Effector CD8-positive, alpha-beta T cell (primary cell): ENCODE data around the gene CPED1.
"Not testable (repeated sequence)": the region's sequence is repeated elsewhere in the genome, so short reads cannot be mapped to it uniquely, and the experiment has no call there.

Experiments
- DNase-seq: peaks from one replicate; lab custom pipeline; 2025; lab: John Stamatoyannopoulos, UW

CPED1 gene

DNA sequence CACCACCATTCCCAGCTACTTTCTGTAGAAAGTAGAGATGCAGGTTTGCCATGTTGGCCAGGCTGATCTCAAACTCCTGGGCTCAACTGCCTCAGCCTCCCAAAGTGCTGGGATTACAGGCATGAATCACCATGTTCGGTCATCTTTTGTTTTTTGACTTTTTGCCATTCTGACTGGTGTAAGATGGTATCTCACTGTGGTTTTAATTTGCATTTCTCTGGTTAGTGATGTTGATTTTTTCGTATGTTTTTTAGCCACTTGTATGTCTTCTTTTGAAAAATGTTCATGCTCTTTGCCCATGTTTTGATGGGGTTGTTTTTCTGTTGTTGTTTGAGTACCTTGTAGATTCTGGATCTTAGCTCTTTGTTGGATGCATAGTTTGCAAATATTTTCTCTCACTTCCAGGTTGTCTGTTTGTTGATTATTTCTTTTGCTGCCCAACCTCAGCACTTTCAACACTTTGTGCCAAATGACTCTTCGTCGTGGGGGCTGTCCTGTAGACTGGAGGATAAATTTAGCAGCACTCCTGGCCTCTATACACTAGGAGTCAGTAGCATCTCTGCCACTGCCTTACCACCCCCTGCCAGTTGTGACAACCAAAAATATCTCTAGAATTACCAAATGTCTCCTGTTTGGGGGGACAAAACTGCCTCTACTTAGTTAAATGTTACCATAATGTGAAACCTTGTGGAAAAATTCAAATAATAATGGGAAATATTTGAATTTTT, 6.5 kb upstream of the CPED1 start:
- no peak for DNase-seq

GRCh38 chr7:120983592-120983991, 4.9 kb upstream of the CPED1 start:
- DNase-seq = not testable (repeated sequence)

DNA sequence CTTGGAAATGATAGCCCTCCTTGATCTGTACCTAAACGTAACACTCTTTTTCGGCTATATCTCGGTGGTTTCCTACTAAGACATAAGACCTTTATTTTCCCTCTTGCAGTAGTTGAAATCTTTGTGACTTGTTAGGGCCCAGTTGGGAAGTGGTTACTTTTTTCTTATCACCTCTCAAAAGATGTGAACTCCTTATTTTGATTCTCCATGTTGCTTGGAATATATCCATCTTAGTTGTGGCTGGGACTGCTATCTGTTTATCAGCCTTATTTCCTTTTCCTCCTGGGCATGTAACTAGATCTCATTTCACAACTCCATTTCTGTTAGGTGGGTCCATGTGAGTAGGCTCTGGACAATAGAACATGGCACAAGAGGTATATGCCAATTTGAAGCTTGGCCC, 4.1 kb upstream of the CPED1 start:
- DNase-seq = no peak

GRCh38 chr7:120985130-120985758, 3.3 kb upstream of the CPED1 start:
- DNase-seq = no peak

DNA sequence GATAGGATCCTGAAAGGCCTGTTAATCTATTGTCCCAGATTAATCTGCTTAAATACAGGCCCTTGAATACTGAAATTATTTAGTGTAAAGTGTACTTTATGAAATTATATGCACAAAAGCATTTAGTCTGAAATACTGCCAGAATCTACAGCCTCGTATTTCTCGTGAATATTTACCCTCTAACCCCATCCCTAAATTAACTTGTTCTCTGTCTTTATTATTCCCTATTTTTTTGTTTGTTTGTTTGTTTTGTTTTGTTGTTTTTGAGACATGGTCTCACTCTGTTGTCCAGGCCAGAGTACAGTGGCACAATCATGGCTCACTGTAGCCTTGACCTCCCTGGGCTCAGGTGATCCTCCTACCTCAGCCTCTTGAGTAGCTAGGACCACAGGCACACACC, 2.7 kb upstream of the CPED1 start:
- no peak for DNase-seq

GRCh38 chr7:120986650-120987049, 1.9 kb upstream of the CPED1 start:
- DNase-seq = no peak

DNA sequence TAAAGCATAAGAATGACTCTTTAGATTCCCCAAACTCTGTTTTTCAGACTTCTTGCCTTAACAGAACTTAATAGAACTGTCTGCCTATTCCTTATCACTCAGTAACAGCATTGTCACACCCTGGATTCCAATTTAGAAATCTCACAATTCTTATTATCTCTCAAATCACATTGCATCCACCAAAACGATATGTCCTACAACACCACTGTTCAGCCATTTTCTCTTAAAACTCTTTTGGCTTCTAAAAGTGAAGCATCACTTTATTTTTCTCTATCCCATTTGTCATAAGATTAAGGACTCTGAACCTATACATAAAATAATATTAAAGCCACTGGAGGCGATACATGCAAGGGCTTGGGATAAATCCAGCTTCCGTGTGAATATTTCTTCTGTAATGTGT, 1.2 kb upstream of the CPED1 start:
- no peak for DNase-seq

DNA sequence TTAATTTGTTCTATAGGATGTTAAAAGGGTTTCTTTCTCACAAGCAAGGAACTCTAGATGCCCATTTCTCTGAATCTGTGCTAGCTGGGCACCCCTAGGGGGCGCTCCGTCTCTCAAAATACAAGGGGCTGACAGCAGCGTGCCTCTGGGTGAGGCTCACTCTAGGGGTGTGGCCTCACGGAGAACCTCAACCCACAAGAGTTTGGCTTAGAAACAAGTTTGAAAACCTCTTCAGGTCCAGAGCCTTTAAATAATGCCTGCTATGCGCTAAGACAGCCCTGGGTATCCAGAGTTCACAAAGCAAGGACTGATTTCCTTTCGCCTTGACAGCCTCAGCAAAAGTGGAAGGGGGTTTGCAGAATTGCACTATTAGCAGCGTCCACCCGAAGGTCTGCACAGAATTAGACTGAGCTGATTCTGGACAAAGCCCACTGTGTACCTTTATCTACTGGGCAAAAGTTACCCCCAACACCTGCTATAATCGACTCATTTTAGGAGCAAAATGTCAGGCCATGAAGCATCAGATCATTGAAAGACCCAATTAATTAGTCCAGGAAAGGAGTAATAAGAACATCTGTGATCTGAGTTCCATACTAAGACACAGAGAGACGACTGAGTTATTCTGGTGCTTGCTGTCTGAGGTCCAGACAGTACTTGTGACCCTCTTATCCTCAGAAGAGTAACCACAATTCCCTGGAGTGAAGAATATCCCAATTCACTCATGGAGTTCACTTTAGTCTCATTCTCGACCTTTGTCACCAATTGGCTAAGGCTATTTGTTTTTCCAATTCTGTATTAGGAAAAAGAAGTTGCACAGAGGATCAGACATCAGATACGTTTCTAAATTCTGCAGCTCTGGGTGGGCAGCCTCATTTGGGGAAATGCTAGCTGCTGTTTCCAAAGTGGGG, 574 bp upstream of the CPED1 start:
- peak; percentile 71 for DNase-seq

GRCh38 chr7:120989257-120990220, 1.0 kb downstream of the CPED1 start:
- DNase-seq = no peak

GRCh38 chr7:120990468-120991118, 2.1 kb downstream of the CPED1 start:
- no peak for DNase-seq

DNA sequence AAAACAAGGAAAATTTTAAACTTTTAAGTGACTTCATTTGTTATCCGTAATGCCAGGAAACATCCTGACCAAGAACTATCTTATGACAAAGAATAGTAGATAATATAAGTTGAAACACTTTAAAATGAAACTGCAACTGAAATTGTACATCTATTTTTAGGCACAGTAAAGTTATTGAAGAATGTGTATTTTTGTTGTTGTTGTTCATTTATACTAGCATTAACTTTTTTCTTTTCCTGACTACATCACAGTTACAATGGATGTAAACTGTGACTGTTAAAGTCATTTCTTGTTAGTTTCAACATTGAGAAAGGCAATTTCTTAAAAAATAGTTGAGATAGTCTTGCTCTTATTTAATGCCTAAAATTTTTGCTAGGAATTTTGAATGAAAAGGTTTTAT, 2.6 kb downstream of the CPED1 start:
- no peak for DNase-seq

- no peak for DNase-seq
Observed at GRCh38 chr7:120991581-120991980, 3.1 kb downstream of the CPED1 start.

DNA sequence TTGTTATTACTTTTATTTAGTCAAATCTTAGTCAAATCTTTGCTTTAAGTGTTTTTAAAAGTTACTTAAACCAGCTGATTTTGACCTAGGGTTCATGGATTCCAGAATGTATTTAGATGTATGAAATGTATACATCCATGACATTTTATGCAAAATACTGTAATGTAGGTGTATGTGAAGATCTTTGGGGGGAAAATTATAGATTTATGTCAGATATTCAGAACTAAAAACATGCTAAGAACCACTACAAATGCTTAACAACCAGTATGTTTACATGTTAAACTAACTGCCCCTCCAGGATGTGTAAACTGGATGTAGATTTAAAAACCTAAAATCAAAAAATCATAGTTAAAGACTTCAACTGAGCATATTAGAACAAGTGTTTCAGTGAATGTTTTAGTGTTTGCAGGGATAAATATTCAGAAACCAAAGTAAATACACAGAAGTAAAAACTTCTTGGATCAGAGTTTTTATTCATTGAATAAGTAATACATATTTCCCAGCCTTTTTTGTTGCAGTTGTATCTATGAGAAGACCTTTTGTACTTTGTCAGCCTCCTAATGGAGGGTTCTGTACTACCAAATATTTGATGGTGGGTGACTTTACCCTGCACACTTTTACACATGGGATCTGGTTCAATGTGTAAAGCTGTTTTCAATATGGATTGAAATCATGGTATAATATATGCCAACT, 3.9 kb downstream of the CPED1 start:
- no peak for DNase-seq

DNA sequence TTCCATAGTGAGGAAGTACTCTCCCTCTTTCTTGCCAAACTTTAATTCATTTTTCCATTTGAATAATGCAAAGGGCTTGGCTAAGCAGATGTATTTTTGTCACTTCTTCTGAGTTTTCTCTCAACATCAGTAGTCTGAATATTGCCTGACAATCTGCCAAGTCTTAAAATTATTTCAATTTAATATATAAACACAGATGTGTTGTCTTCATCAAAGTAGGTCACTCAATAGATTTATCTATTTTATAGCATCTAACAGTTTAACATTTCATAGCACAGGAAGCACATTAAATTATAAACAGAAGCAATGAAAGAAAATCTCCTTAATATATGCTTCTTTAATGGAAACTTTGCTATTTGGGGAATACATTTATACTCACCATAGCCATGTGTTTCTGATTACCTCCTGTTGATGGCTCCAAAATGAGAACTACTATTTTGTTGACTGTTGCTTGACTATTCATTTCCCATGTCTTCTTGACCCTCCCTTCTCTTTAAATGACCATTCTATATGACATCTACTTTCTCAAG, 4.5 kb downstream of the CPED1 start:
- DNase-seq = no peak

GRCh38 chr7:120993553-120994191, 5.2 kb downstream of the CPED1 start:
- DNase-seq = no peak

DNA sequence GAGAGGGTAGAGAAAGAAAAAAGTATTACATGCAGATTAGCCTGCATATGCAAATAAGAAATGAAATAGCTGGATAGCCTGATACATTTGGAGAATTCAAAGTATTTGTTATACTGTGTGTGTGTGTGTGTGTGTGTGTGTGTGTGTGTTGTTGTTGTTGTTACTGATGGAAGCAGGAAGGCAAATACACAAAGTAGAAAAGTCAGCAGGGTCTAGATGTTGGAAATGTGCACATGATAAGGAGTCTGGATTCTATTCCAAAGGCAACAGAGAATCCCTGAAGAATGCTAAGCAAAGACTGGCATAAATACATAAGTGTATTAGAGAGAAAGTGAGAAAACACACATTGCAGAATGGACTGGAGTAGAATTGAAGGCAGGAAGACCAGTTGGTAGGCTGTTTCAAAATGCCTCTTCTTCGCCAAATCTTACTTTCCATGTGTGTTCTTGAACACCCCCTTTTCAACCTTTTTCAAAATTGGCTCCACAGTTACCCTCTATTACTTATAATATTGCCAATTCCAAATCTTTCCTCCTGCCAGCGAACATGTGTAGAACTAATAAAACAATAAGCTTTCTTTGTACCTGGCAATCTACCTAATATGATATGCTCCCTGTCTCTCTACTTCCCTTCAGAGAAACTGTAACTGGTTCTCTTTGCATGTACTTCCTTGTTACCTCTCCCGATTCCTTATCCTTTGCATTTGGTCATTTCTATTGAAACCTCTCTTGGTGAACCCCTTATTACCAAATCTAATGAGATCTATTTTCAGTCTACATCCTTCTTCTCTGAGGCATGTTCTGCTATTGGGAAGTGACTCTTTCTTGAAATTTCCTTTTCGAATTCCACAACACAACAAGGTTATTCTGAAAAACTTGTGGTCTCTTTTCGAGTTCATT, 6.2 kb downstream of the CPED1 start:
- DNase-seq = no peak

DNA sequence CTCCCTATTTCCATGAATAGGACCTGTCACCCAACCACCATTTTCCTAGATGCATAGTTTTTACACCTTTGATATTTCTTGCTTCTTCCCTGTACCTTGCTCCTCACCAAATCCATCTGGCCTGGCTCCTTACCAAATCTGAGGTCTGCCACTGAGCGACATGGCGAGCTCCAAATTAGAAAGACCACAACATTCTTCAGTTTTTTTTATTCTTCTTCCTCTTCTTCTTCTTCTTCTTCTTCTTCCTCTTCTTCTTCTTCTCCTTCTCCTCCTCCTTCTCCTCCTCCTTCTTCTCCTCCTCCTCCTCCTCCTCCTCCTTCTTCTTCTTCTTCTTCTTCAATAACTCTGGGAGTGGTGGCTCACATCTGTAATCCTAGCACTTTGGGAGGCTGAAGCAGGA, 7.1 kb downstream of the CPED1 start:
- no peak for DNase-seq

- peak; percentile 8 for DNase-seq
Observed at GRCh38 chr7:120996333-120996987, 7.9 kb downstream of the CPED1 start.
